ENCODE measurements around the gene LMO3. TPM values are rescaled to one million over a fixed set of nuclear protein-coding genes. Genes with fewer than 3 reads are reported as not detected.

Gene LMO3
- total RNA-seq, 2 donors from 2014 or later: 3.7 to 9.6 TPM

DNA sequence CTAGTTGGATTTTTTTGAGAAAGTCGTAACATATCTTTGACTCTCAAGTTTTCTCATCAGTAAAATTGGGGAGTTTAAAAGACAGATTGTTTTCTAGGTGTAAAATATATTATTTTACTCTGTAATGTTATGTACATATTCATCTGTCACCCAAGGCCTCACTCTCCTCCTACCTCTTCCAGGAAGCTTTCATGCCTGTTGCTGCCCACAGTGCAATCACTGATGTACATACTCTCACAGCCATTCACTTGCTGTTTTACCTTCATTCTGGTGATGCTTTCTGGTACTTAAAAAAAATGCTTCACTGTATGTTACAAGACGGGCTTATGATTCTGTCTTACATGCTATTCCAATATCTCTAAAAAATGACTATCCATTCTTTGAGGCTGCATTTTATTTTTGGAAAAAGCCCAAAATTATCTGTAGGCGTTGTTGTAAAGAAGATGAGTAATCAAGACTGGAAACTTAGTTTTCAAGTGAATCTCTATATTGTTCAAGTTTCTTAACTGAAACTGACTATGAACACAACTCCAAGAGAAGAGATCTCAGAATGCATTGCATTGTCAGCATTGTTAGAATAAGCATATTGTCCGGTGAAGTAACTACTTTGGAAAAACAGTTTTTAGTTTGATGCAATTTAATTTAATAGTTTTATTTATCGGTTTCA is 82.5 kb downstream of the LMO3 start:
- no peaks in the 10 kb centered on the region for H3K4me1 ChIP-seq (replicated peaks)
- no peak overlapping the region for H3K27ac ChIP-seq
- DNase-seq (ENCODE audit: low spot score): no peak
- H3K27me3 ChIP-seq (replicated peaks; ENCODE audit: insufficient read depth): no peaks in the 10 kb centered on the region
- WGBS: 87% methylated on average over 5 of the region's 5 CpGs
- no peak overlapping the region for H3K4me3 ChIP-seq
- TF ChIP-seq POLR2A (IDR thresholded peaks at IDR 0.05) (no peak), POLR2AphosphoS5 (IDR thresholded peaks at IDR 0.05) (no peak)
- TF ChIP-seq, protein P1, sequence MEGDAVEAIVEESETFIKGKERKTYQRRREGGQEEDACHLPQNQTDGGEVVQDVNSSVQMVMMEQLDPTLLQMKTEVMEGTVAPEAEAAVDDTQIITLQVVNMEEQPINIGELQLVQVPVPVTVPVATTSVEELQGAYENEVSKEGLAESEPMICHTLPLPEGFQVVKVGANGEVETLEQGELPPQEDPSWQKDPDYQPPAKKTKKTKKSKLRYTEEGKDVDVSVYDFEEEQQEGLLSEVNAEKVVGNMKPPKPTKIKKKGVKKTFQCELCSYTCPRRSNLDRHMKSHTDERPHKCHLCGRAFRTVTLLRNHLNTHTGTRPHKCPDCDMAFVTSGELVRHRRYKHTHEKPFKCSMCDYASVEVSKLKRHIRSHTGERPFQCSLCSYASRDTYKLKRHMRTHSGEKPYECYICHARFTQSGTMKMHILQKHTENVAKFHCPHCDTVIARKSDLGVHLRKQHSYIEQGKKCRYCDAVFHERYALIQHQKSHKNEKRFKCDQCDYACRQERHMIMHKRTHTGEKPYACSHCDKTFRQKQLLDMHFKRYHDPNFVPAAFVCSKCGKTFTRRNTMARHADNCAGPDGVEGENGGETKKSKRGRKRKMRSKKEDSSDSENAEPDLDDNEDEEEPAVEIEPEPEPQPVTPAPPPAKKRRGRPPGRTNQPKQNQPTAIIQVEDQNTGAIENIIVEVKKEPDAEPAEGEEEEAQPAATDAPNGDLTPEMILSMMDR (IDR thresholded peaks at IDR 0.05): no peak
- intact Hi-C loops (cut with DNase I): no loop called here
- no peaks in the 10 kb centered on the region for H3K9me3 ChIP-seq
- H3K36me3 ChIP-seq: no peaks in the 10 kb centered on the region

DNA sequence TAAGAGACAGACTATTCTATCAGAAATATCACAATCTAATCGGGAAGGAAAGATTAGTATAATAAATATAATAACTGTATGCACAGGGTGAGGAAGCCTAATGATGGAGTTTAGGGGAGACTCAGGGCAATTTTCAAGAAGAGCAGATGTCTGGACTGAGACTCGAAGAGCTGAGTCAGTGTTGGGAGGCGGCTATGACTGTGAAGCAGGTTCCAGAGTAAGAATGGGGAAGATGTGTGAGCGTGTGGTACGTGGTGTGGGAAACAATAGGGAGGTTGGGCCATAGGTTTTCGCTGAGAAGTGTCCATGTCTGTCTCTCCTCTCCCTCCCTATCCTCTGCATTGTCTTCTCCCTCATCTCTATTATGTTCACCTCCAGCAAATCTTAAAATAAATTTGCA is 85.6 kb downstream of the LMO3 start:
- intact Hi-C loops (cut with DNase I): no loop called here
- H3K36me3 ChIP-seq: no peaks in the 10 kb centered on the region
- H3K4me1 ChIP-seq (replicated peaks): no peaks in the 10 kb centered on the region
- TF ChIP-seq POLR2AphosphoS5 (IDR thresholded peaks at IDR 0.05): no peak
- H3K9me3 ChIP-seq: no peaks in the 10 kb centered on the region
- DNase-seq (ENCODE audit: low spot score): no peak
- H3K4me3 ChIP-seq: no peak overlapping the region
- no peak overlapping the region for H3K27ac ChIP-seq
- 83% methylated on average over 6 of the region's 6 CpGs for WGBS
- H3K27me3 ChIP-seq (replicated peaks; ENCODE audit: insufficient read depth): no peaks in the 10 kb centered on the region

DNA sequence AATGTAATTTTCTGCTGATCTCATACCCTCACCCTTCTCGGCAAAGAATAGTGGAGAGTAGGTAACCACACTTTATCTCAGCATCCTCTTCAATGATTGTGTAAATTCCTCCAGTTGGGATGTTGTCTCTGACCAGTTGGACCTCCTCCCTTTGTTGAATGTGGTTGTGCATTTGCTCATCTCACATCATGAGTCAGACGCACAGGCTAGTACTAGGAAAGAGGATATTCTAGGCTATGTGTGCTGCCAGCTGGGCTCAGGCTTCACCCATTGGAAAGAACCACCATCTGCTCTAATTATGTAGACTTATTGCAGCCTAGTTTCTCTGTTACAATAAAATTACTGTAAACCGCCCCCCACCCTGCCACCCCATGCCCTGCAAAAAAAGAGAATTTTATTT is 90.3 kb downstream of the LMO3 start:
- H3K9me3 ChIP-seq: no peaks in the 10 kb centered on the region
- no peak overlapping the region for H3K4me3 ChIP-seq
- no peak overlapping the region for H3K27ac ChIP-seq
- H3K27me3 ChIP-seq (replicated peaks; ENCODE audit: insufficient read depth): no peaks in the 10 kb centered on the region
- TF ChIP-seq, protein P1 (IDR thresholded peaks at IDR 0.05): no peak
- TF ChIP-seq POLR2A (IDR thresholded peaks at IDR 0.05): no peak
- no peak for TF ChIP-seq POLR2AphosphoS5 (IDR thresholded peaks at IDR 0.05)
- no peak for DNase-seq (ENCODE audit: low spot score)
- no peaks in the 10 kb centered on the region for H3K36me3 ChIP-seq
- intact Hi-C loops (cut with DNase I): no loop called here
- 94% methylated on average over 3 of the region's 3 CpGs for WGBS
- H3K4me1 ChIP-seq (replicated peaks): no peaks in the 10 kb centered on the region

DNA sequence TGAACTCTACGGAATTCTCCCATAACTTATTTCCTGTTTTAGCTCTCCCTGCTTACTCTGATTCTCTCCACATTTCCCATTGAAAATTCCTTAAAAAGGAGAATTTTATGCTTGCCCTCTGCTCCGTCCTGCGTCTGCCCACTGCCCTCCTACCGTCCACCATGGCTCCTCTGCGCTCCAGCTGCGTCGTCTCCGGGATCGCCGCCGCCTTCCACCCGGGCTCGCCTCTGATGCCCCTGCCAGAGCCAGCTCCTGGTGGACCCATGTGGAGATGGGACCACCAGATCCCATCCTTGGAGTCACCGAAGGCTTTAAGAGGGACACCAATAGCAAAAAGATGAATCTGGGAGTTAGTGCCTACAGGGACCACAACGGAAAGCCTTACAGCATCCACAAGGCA is 92.7 kb downstream of the LMO3 start:
- no peak for TF ChIP-seq POLR2A (IDR thresholded peaks at IDR 0.05)
- TF ChIP-seq, protein P1 (IDR thresholded peaks at IDR 0.05): no peak
- TF ChIP-seq POLR2AphosphoS5 (IDR thresholded peaks at IDR 0.05): no peak
- H3K4me3 ChIP-seq: no peak overlapping the region
- no peaks in the 10 kb centered on the region for H3K36me3 ChIP-seq
- DNase-seq (ENCODE audit: low spot score): no peak
- no peaks in the 10 kb centered on the region for H3K9me3 ChIP-seq
- H3K27ac ChIP-seq: no peak overlapping the region
- intact Hi-C loops (cut with DNase I): no loop called here
- H3K4me1 ChIP-seq (replicated peaks): no peaks in the 10 kb centered on the region
- H3K27me3 ChIP-seq (replicated peaks; ENCODE audit: insufficient read depth): no peaks in the 10 kb centered on the region
- WGBS: 97% methylated on average over 15 of the region's 15 CpGs

- intact Hi-C loops (cut with DNase I): no loop called here
- H3K27ac ChIP-seq: no peak overlapping the region
- H3K9me3 ChIP-seq: no peaks in the 10 kb centered on the region
- no peaks in the 10 kb centered on the region for H3K4me1 ChIP-seq (replicated peaks)
- H3K4me3 ChIP-seq: no peak overlapping the region
- no peak for TF ChIP-seq POLR2A (IDR thresholded peaks at IDR 0.05)
- no peak for TF ChIP-seq POLR2AphosphoS5 (IDR thresholded peaks at IDR 0.05)
- TF ChIP-seq, protein P1 (IDR thresholded peaks at IDR 0.05): no peak
- no peaks in the 10 kb centered on the region for H3K36me3 ChIP-seq
- 71% methylated on average over 2 of the region's 2 CpGs for WGBS
- H3K27me3 ChIP-seq (replicated peaks; ENCODE audit: insufficient read depth): no peaks in the 10 kb centered on the region
- no peak for DNase-seq (ENCODE audit: low spot score)
Observed at GRCh38 chr12:16509411-16509810, 96.6 kb downstream of the LMO3 start.

Measured in prostate gland (tissue), 2 donors.